T-helper 9 cell (primary cell): ENCODE results near the gene ABCA1.

Experiments used
- DNase-seq: peaks from one replicate; pipeline ENCODE4 v3.0.0-alpha.2; 2020

The ABCA1 gene

DNA sequence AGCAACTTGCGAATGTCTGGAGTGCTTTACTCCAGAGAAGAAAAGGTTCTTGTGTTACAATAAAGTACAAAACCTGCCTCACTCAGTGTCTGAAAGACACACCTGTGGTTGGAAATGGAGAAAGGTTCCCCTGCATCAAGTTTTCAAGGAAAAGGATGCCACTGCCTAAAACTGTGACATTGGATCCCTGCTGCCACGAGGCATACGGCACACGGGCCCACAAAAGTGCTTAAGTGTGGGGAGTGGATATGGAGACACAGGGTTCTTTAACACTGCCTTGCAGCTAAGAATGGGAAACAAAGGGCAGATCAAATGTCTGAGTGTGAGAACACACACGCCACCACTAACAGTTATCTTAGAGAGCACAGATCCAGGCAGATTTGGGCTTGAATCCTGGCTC lies 89.0 kb downstream of the ABCA1 start:
- DNase-seq = no peak

DNA sequence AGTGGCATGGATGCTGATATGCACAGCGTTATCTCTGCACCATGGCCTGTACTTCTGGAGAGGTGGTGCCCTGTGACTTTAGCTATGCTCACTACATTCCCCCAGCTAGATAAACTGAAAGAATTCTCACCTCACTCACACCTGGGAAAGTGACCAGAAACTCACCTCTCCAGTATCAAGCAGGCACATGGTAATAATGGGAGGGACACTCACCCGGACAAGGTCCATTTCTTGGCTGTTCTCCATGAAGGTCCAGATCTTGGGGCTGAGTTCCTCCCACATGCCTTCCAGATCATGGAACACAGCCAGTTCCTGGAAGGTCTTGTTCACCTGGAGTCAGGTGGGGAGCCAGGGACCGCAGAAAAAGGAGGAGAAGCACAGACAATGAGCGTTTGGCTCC lies 91.2 kb downstream of the ABCA1 start:
- no peak for DNase-seq

DNA sequence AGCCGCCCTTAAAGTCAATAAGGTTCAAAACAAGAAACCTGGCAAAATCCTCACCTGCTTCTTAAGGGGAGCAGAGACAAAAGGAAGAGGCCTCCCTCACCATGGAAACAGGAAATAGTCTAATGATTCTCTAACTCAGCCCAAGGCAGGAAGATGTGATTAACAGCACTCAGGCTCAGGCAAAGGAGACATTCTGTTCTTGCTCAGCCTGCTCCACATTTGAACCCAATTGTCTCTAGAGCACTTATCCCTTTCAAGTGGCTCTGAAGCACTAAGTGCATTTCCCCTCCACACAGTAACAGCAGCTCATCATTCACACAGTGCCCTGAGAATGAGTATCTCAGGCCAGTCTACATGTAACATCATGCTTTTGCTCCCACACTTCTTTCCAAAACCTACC lies 91.7 kb downstream of the ABCA1 start:
- DNase-seq = no peak

DNA sequence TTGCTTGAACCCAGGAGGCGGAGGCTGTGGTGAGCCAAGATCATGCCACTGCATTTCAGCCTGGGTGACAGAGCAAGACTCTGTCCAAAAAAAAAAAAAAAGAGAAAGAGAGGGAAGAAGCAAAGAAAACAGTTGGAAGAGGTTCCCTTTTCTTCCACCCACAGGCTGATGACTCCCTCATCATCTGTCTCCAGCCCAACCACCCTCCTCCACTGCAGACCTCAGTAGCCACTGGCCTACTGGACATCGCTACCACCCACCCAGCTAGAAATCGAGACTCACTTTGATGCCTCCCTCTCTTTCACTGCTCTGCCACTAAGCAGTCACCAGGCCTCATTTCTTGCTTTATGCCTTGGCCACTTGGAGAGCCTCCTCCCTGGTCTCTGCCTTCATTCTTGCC lies 92.8 kb downstream of the ABCA1 start:
- no peak for DNase-seq

DNA sequence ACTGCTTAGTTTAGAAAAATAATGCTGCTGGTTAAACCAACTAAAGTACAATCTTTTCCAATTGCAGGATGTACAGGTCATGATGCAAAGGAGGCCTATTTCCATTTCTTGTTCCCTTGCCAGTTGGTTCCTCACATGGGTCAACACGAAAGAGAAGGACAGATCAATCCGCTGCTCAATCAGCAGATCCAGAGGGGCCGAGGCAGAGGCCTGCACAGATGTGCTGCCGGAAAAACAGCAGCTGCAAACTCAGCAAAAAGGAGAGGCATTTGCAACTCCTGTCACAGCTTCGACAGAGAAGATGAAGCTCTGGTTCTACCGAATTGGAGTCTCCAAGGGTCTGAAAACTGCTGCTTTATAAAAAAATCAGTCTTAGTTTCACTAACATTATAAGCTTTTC lies 94.3 kb downstream of the ABCA1 start:
- DNase-seq = no peak

DNA sequence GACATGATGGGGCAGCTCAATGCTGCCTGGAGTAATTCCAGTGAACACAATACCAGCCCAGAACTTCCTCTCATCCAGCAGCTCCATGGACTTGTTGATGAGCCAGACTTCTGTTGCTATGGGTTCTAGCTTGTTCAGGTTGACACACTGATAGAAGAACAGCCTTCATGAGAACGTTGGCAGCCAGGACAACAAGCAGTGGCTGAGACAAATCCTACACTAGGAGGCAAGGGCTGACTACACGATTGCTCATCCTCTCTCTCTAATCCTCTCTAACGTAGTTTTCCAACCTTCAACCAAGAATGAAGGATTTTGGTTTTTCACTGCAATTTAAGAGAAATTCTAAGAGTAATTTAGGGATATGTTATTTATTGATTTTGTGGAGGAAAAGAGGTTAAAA lies 96.3 kb downstream of the ABCA1 start:
- DNase-seq = no peak

DNA sequence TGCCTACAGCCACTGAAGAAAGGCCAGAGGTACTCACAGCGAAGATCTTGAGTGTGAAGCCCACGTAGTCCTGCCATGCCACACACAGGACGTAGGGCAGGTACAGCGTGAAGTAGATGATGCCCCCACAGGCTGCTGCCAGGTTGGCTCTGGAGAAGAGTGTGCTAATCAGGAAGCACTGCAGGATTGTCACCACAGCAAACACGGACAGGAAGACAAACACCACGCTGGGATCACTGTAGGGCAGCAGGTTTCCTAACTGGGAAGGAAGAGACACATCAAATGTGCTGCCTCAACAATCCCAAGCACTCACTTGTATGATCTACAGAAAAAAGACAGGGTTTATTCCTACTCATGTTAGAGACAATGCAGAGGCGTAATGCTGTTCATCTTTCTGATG lies 101.0 kb downstream of the ABCA1 start:
- no peak for DNase-seq

DNA sequence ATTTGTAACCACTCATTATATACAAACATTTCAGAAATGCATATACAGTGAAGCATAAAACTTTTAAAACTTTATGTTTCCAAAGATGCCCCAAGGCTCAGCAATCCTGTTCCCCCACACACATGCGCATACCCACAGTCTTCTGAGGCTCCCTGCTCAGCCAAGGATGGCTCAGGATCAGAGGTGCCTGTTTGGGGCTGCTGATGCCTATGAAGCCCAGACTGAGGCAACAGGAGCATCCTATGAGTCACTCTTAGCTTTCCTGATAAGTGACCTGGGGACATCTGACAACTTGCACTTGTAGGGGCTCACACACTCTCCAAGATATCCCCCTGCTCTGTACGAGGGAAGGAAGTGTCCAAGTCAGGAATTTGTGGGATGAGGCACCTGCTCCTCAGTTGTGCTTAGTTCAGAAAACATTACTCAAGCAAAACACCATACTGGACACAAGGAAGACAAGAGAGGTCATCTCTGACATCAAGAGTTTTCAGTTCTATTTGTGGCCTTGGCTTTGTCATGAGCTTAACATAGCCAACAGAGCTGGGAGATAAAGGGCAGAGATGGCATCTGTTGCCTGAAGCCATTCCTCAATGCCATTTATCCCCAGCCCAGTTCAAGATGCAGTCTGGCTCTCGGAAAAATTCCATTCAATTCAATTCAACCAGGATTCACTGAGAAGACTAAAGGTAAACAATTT lies 101.7 kb downstream of the ABCA1 start:
- DNase-seq = no peak

DNA sequence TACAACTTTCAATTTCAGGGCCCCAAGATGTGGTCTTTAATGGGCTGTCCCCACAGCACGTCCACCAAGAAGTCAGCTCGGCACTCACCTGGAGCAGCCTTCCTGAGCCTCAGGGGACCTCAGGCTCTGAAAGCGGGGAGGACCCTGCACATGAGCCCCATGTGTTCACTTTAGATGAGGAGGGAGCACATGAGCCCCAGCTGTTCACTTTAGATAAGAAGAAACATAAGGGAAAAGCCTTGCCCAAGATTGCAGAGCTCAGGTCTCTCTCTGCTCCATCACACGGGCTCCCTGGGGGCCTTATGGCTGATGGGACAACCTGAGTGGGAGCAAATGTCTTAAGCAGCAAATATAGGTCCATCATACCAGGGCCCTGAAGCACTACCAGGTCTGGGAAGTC lies 107.6 kb downstream of the ABCA1 start:
- no peak for DNase-seq

DNA sequence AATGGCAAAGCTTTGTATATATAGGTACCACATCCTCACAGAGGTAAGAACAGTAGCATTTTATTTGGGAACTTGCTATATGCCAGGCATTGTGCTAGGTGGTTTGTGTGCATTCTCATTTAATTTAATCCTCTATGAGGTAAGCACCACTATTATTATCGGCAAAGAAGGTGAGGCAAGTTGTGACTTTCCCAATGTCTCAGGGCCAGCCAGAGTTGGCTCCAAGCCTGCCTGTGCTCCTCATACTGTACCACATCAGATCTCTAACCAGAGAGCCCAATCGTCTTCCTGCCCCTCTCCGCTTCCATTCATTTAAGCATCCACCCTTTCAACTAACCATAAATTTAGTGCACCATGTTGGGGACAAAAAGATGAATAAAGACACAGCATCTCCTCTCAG lies 108.9 kb downstream of the ABCA1 start:
- DNase-seq = no peak

DNA sequence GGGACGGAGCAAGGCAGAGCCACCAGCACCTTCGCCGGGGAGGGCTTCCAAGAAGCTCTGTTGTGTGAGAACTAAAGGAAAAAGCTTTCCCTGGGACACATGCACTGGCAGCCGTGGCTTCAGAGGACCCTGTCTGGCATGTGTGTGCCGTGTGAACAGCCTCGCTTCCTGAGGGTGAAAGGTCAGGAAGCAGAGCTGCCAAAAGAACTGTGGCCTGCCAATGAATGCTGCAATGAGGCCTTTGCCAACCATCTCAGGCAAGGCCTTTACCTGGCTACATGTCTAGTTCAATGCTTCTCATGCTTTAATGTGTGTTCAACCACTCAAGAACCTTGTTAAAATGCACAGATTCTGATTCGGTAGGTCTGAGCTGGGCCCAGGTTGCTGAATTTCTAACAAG lies 110.5 kb downstream of the ABCA1 start:
- no peak for DNase-seq

DNA sequence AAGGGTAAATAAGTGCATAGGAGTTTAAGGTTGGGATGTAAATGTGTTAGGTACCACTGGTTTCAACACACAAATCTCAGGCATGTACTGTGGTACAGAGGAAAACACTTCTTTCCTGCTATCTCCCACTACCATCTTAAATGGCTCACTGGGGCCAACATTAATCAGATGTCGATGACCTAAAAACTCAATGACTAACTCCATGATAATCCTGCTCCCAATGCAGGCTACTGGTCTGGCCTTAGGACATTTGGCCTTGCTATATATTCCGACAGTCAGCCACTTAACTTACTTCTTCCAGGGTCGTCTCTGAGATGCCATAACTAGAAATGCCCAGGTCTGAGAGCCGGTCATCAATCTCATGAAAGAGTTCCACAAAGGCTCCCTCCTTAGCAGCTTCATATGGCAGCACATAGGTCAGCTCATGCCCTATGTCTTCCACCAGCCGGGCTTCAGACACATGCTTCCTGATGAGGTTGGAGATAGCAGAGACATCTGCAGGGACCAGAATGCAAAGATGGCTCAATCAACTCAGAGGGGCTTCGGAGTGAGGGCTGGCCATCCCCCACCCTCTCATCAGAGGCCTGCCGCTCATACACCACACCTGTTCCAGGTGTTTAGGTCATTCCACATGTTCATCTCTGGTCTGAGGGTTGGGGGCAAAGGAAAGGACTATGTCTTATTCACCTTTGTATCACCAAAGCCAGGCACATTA lies 111.9 kb downstream of the ABCA1 start:
- no peak for DNase-seq

DNA sequence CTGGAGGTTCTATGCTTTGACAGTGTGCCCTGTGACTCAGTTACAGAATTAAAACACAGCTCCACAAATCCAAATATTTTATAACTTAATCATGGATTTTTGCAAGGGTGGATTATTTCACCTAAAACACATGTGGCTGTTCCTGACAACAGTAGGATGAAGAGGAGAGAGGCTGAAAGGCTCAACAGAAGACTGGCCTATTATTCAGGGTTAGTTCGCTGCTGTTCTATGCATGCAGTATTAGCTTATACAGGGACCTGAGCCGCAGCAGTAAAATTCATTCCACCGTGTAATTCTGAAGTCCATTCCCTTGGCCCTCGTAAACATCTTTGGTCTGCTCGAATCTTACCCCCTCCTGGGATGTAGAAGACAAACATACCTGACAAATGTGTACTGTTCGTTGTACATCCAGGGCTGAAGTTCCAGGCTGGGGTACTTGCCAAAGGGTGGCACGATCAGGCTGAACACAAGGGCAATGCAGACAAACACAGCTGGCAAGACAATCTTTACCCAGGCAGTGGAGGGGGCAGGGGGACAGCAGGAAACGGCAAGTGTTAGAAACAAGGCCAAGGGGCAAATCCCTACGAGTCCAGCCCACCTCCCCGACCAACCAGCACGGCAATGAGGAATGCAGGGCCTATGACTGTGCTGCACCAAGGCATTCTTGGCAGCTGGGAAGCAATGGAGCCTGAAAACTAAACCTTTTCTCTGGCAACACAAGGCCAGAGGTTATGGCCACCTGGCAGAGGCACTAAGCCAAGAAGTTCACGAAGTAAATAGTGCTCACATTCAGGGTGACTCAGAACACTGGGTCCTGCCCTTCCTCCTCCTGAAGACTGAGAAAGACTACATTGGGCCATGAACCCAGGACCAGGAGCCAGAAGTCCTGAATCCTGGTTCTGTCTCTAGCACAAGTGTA lies 117.3 kb downstream of the ABCA1 start:
- no peak for DNase-seq

DNA sequence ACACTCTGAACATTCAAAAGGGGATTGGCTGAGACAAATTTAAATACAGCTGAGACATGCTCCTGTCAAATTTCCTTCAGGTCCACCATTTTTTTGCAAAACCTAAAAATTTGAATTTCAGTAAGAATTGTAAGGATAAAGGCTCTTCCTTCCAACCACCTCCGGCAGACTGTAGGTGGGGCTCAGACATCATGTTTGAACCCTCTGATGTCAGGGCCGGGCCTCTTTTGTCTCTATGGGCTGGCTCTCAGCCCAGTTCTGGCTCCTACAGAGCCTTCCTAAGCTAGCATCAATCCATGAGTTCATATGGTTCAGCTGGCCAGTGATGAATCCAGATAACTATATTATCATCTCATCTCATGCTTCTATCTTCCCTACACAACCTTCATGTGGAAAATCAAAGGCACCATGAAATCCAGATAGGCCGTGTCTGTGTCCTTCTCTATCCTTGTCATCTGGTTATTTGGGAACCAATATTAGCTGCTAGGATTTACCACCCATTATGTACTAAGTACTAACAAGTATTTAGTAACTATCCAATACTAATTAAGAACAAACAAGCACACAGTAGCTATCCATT lies 119.8 kb downstream of the ABCA1 start:
- DNase-seq = no peak

DNA sequence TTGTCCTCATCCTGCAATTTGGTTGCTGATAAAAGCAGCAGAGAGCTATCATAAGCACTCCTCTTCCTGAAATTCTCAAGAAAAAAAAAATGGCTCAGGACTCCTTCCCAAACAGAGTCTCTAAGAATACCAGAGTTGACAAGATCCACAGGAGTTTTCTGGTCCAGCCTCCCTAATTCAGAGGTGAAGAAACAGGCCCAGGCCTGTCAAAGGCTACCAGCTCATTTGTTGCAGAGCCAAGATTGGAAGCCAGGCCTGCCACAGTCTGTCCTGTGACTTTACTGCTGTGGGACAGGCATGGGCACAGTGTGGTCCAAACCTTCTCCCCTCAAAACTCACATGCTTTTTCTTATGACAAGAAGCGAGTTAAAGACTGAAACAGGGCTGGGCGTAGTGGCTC lies 122.5 kb downstream of the ABCA1 start:
- no peak for DNase-seq

DNA sequence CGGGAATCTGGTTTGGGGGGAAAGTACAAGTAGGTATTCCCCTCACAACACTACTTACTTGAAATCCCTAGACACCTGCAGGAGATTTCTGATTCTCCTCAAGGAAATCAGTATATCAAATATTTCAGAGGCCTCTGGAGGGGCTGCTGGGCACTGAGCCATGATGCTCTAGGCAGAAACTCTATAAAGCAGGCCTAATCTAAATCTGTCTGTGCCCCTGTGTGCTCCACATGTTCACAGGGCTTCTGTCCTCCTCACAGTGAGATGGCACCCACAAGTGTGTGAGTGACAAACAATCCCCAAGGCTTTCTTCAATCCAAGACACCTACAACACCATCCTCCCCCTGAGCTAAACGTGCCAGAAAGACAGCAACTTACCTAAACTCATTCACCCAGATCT lies 125.0 kb downstream of the ABCA1 start:
- no peak for DNase-seq

DNA sequence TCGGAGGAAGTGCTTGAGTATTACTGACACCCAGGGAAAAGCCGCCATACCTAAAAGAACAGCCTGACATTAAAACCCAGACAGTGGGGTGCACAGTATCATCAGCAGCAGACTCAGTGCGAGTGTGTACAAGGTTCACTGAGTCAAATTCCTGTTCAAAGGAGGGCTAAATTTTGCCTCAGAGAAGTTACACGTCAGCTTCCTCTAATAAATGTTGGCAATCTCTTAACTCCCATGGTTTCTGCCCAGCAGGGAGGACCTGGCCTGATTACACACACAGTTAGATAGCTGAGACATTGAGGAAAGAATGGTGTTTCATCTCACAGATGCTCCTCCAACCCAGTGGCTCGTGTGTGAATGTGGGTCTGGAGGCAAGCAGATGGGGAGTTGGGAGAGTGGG lies 125.8 kb downstream of the ABCA1 start:
- no peak for DNase-seq

DNA sequence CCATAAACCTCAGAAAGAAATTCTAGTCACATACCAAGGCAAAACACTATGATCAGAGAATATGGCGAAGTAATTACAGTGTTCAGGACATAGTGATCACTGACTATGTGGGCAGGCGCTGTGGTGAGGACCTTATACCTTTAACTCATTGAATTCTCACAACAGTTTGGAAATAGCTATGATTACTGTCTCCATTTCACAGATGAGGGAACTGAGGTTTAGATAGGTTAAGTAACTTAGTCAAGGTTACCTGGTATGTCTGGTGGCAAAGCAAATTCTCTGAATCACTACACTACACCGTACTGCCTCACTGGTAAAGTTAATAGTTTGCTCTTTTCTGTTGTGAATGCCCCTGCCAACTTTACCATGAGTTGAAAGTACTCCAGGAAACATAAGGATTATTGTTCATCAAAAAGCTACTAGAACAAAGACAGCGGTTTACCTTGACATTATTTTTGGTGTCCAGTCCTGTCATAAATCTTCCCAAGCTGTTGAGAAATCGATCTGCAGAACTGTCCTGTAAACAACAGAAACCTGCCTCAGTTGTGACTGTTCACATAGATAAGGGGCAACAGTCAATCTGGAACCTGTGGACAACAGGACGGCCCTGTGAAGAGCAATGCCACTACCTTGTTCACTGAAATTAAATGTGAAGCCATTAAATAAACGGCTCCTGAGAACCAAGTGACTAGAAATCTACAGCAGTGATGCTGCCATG lies 127.7 kb downstream of the ABCA1 start:
- no peak for DNase-seq

DNA sequence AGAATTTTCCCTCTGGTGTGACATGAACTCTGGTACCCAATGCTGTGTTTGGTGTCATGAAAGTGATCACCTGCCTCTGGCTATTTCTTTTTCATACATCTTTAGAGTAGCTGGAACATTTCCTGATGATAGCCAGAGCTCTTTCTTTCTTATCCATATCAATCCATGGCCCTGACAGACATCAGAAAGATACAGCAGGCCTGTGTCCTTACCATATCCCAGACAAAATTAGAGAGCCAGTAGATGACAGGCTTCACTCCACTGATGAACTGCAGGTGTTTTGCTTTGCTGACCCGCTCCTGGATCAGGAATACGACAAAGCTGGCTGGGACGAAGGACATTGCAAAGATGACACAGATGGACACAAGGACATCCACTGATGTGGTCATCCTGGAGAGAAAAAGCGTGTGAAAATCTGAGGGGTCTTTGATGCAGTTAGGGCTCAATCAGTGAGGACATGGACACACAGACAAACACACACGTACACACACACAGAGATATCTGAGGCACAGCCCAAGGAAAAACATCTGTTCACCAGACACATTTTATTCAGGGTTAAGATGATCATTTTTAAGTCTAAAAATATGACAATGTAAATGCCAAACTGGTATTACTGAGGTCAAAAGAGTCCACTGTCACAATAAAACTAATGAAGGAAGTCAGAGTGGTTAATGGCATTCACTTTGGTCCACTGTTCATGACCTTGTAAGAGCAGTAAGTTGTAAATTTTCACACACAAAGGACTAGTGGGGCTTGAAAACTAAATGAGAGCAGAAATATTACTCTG lies 129.6 kb downstream of the ABCA1 start:
- no peak for DNase-seq

DNA sequence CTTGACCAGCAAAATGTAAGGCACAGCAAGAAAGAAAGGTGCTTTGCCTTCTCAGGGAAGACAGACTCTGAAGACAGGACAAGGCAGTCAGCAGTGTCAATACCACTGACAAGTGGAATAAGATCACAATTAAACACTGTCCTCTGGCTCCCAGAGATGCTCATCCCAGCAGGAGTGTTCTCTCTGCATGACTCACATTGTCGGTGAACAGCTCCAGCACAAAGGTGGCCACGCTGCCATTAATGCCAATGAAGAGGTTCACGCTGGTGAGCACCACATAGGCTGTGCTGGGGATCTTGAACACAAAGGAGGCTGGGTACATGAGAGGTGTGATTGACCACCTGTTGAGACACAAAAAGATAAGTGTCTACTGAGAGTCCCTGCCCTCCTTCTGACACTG lies 132.1 kb downstream of the ABCA1 start:
- no peak for DNase-seq

DNA sequence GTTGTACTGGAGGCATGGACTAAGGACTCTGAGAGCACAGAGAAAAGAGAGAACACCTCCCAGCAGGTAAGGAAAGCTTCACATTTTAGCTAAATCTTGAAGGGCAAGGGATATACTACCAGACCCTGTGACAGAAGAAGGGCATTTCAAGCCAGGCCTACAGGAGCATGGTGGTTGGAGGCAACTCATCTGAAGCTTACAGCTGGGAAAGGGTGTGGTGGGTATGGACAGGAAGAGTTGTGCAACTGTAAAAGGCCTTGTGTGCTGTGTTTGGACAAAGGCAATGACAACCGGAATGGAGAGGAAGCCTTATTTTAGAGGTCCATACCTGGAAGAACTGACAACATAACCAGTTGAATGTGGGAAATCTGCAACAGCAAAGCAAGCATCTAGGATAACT lies 132.9 kb downstream of the ABCA1 start:
- no peak for DNase-seq

DNA sequence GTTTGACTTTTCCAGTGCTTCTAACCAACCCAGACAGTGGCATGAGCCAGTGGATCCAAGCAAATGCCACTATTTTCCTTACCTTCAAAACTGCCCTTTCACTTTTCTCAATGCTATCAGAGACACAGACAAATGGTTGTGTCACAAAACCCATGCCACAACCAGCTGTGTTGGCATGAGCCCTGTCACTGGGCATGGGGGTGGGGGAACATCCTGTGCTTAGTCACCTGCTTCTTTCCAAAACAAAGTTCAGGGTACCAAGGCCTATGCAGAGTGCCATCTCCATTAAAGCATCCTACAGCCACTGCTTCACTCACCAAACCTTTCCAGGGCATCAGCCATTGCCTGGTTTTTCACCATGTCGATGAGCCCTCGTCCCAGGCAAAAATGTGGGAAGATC lies 133.9 kb downstream of the ABCA1 start:
- DNase-seq = no peak
